Activated naive CD8-positive, alpha-beta T cell treated with anti-CD3 and anti-CD28 coated beads for 36 hours (primary cell): ENCODE data around the gene TCF7. TPM values are rescaled to one million over a fixed set of nuclear protein-coding genes. Genes with fewer than 3 reads are reported as not detected.
A peak's percentile ranks its signal among the peaks of the same experiment; 100 is the strongest.

Experiments used
- DNase-seq: peaks from one replicate; pipeline ENCODE4 v3.0.0; 2021
- H3K27ac Mint-ChIP-seq: one replicate; pipeline ENCODE4 v1.8.0; 2022; ENCODE audit warnings: mild to moderate bottlenecking, moderate library complexity, mixed read lengths
- H3K27me3 Mint-ChIP-seq: one replicate; pipeline ENCODE4 v1.8.0; 2022; ENCODE audit warnings: mild to moderate bottlenecking, mixed read lengths
- H3K36me3 Mint-ChIP-seq: one replicate; pipeline ENCODE4 v1.8.0; 2021; ENCODE audit warnings: mild to moderate bottlenecking, mixed read lengths
- H3K4me1 Mint-ChIP-seq: one replicate; pipeline ENCODE4 v1.8.0; 2021; ENCODE audit warnings: mixed read lengths
- H3K4me3 Mint-ChIP-seq: one replicate; pipeline ENCODE4 v1.8.0; 2022; ENCODE audit warnings: mild to moderate bottlenecking, moderate library complexity, mixed read lengths
- H3K9me3 Mint-ChIP-seq: one replicate; pipeline ENCODE4 v1.8.0; 2022; ENCODE audit warnings: mixed read lengths
- total RNA-seq, 2 experiments: library from RNA; stranded (reverse); gene quantifications; one replicate each; pipeline ENCODE4 v1.2.3, GENCODE V29; 2021

The TCF7 gene
- total RNA-seq, 2 experiments from 2014 or later = 66.4 to 68.7 TPM

DNA sequence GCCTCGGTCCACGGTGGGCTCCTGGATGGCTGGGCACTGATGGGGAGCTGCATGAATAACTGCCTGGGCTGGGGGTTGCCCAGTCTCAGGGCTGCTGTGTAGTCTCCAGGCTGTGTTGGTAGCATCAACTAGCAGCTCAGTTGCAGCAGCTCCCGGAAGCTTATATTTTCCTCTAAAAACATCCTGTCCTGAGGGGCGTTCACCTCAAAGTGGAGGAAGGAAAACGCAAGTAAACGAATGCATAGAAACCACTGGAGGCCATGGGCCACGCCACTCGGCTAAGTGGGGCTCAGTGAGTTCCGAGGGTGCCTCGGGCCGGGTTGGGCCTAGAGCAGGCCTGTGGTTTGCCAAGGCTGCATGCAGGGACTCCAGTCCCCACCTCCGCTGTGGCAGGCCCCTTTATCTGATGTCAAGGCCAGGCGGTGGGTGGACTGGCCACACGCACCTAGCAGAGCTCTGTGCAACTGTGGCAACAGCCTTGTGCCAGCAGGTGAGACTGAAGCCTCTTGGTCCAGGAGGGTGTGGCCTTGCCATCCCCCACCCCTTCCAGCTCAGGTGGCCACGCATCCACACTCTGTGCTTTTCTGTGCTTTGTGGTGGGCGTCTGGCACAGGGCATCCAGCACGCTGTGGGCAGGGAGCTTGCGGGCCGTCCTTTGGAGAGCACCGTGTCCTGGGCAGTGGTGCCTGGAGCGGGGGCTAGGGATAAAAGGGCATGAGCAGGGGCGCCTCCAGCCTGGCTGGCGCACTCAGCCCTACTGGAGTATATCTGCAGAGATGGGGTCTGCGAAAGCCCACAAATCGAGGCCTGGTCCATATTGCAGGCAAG, 15.1 kb downstream of the TCF7 start:
- Mint-ChIP-seq H3K36me3 (peaks cover 25% of the 10 kb centered on the region), H3K4me1 (peaks cover 95% of the 10 kb centered on the region), H3K27ac (peak overlapping the region; percentile 89), H3K27me3 (no peaks in the 10 kb centered on the region), H3K9me3 (no peaks in the 10 kb centered on the region), H3K4me3 (peak overlapping the region; percentile 68)
- DNase-seq = peak; percentile 55

DNA sequence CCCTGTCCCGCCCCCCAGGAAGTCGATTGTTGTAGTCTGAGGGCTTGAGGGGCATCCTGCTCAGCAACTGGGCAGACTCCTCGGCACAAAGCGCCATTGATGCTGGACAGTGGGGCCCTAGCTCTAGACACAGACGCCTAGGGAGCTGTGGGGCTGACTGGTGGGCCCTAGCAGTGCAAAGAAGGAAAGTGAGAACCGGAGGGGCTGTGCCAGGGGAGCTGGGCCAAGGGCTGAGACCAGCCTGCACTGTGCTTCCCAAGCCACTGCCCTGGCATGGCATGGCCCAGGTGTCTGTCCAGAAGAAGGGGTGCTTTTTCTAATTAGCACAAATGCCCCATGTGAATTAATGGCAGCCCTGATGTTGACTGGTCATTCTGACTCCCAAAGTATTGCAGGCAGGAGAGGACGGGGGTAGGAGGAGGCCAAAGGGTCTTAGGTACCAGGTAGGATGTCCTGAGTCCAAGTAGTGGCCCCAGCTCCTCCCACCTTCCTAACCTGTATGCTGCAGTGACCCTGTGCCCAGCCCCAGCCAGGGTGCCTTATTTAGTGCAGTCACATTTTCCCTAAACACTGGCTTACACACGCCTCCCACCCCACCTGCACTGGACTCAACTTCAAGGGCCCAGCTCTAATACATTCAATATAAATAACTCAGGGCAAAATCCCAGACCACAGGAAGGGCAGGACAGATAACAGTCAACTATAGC, 15.9 kb downstream of the TCF7 start:
- no peaks in the 10 kb centered on the region for H3K9me3 Mint-ChIP-seq
- DNase-seq = peak; percentile 19
- peak overlapping the region; percentile 25 for H3K4me3 Mint-ChIP-seq
- H3K27me3 Mint-ChIP-seq = no peaks in the 10 kb centered on the region
- peak overlapping the region; percentile 89 for H3K27ac Mint-ChIP-seq
- peaks cover 95% of the 10 kb centered on the region for H3K4me1 Mint-ChIP-seq
- peaks cover 29% of the 10 kb centered on the region for H3K36me3 Mint-ChIP-seq

DNA sequence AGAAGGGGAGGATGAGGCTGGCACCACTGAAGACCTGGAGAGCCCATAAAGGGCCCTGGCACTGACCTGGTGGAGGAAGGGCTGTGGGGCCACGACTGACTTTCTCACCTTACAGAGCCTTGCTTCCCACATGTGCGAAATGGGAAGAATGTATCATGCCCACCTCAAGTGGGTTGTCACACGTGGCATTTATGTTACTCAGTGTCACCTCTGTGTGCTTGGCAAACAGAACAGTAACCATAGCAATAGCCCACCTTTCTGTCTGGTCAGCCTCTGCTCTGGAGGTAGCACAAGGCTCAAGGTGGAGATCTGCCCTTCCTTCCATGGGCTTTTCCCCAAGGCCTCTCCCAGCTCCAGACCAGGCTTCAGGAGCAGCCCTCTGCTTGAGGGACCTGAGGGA, 16.7 kb downstream of the TCF7 start:
- Mint-ChIP-seq H3K4me3 (peak overlapping the region; percentile 24), H3K27me3 (no peaks in the 10 kb centered on the region), H3K36me3 (peaks cover 33% of the 10 kb centered on the region), H3K4me1 (peaks cover 95% of the 10 kb centered on the region), H3K9me3 (no peaks in the 10 kb centered on the region), H3K27ac (peak overlapping the region; percentile 89)
- DNase-seq = peak; percentile 66

DNA sequence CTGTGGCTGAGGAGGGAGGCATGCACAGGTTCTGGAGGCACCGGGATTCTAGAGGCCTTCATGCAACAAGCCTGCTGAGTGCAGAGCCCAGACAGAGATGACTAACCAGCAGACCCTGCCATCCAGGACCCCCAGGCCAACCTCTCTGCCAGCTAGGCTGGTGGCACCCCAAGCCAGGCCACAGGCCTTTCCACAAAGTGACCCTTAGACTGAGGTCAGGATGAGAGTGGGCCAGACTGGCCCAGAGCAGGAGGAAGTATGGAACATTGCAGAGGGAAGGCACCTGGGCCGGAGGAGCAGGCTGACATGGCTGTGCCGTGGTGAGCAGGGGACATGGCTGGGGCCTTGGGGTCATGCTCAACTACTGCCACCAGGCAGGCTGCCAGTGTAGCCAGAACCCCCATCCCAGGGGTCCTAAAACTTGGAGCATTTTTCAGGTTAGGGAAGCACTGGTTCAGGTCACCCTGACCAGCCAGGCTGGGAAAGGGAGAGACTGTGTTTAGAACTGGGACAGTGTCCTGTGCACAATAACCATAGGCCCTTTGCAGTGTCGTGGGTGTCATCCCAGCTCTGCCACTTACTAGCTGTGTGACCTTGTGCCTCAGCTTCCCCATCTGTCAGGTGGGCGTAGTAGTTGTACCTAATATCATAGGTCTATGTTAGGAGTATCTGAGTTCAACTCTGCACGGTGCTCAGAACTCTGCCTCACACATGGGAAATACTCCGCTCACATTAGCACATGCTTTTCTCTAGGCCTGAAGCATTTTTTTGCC, 17.3 kb downstream of the TCF7 start:
- Mint-ChIP-seq H3K27ac (peak overlapping the region; percentile 89), H3K4me1 (peaks cover 94% of the 10 kb centered on the region), H3K4me3 (peak overlapping the region; percentile 42), H3K36me3 (peaks cover 34% of the 10 kb centered on the region), H3K27me3 (no peaks in the 10 kb centered on the region), H3K9me3 (no peaks in the 10 kb centered on the region)
- DNase-seq = peak; percentile 35

DNA sequence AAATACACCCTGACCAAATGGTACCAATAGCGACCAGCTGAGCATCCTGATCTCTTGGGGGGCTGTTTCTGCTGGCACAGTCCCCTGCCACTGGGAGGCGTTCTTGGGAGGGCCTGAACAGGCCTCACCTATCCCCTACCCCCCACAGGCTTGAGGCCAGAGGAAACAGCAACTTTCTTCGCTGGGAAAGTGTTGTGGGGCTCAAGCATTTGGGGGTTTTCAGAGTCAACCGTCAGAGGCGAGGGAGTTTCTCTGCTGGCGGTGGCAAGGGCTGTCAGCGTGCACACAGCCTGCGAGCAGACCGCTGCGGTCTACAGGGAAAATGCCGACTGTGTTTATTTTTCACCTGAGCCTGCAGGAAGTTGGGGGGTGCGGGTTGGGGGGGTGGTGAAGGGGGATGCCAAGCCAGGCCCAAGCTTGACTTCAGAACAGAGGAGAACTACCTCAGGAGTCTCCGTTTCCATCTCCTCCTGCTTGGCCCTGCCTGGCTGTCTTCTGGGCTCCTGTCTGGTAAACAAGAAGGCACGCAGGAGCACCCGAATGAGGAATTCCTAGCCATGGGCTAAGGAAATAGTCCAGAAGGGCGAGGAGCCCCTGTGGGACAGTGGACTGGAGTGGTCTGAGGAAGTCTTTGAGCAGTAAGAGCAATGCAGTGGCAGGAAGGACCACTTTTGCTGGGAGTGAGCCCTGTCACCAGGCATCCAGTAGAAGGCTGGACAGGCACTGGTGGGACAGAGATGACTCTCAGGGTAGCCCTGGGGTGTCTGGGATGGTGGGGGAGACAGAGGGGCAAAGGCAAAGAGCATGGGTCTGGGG, 18.1 kb downstream of the TCF7 start:
- H3K27ac Mint-ChIP-seq = peak overlapping the region; percentile 89
- H3K36me3 Mint-ChIP-seq = peaks cover 42% of the 10 kb centered on the region
- H3K9me3 Mint-ChIP-seq = no peaks in the 10 kb centered on the region
- H3K4me1 Mint-ChIP-seq = peaks cover 93% of the 10 kb centered on the region
- H3K4me3 Mint-ChIP-seq = peak overlapping the region; percentile 42
- peak; percentile 87 for DNase-seq
- H3K27me3 Mint-ChIP-seq = no peaks in the 10 kb centered on the region

DNA sequence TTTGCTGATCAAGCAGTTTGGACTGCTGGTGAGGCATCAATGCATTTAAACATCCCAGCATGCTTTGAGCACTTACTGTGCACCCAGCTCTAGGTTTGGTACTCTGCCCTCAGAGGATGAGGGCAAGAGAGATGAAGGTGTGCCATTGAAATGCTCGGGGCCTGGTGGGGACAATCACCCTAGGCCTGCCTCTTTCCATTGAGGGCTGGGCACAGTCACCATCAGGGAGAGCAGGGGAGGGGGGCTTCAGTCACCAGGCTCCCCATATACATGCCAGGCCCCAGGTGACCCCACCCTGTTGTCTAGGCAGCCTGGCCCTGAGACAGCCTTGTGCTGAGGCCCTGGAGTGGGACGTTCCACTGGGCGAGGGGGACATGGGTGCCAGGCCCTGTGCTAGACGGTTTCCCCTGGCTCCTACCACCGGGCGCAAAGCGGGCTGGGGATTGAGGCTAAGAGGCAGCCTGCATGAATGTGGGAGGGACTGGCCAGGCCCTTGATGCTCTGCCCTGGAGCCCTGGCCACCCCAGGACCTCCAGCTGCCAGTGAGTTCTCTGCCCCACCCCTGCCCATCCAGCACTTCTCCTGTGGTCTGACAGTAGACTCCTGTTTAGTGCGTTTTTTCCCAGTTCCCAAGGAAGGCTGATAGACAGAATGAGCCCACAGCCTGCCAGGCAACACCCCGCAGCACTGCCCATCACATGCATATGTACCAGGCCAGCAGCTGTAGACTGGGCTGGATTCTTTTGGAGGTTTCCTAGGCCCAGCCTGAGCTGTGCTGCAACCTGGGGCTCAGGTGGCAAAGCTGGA, 18.9 kb downstream of the TCF7 start:
- Mint-ChIP-seq H3K4me3 (peak overlapping the region; percentile 42), H3K9me3 (no peaks in the 10 kb centered on the region), H3K27me3 (no peaks in the 10 kb centered on the region), H3K27ac (peak overlapping the region; percentile 89), H3K4me1 (peaks cover 92% of the 10 kb centered on the region), H3K36me3 (peaks cover 43% of the 10 kb centered on the region)
- peak; percentile 17 for DNase-seq

DNA sequence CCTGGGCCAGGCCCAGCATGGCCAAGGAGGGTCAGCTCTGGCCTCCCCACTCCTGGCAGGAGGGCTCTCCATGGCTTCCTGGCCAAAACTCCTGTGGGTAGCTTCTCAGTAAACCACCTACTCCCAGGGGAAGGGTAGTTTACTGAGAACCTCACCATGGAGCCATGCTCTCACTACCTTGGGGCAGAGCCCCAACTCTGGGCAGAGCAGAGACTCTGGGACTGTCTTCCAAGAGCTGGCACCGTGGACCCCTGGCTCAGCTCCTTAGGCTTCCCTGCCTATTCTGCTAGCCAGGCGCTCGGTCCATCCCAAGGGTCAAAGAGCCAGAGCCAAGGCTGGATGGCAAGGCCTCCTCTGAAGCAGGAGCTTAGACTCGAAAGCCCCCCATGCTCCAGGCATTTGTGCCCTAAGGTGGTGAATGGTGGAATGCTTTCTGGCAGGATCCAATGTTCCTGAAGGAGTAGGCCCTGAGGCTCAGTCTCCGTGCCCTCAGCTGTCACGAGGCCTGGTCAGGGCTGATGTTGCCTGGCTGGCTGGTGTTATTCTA, 19.6 kb downstream of the TCF7 start:
- Mint-ChIP-seq H3K36me3 (peaks cover 44% of the 10 kb centered on the region), H3K4me1 (peaks cover 92% of the 10 kb centered on the region), H3K27me3 (no peaks in the 10 kb centered on the region), H3K9me3 (no peaks in the 10 kb centered on the region), H3K4me3 (no peak overlapping the region), H3K27ac (peak overlapping the region; percentile 31)
- no peak for DNase-seq

DNA sequence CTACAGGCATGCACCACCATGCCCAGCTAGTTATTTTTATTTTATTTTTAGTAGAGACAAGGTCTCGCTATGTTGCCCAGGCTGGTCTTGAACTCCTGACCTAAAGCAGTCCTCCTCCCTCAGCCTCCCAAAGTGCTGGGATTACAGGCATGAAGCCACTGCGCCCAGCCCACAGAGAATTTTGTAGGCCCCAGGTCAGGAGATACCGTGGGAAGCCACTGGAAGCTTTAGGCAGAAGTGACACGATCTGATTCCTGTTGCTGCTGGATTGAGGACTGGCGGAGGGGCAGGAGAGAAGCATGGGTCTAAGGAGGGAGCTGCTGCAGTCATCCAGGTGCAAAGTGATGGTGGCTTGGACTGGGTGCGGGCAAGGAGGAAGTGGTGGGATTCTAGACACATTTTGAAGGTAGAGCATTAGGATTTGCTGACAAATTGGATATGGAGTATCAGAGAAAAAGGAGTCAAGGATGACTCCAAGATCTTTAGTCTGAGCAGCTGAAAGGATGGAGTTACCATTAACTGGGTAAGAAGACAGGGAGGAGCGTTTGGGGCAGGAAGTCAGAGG, 20.7 kb downstream of the TCF7 start:
- Mint-ChIP-seq H3K4me1 (peaks cover 90% of the 10 kb centered on the region), H3K36me3 (peaks cover 45% of the 10 kb centered on the region), H3K27me3 (no peaks in the 10 kb centered on the region), H3K27ac (peak overlapping the region; percentile 25), H3K4me3 (no peak overlapping the region), H3K9me3 (no peaks in the 10 kb centered on the region)
- DNase-seq = no peak

DNA sequence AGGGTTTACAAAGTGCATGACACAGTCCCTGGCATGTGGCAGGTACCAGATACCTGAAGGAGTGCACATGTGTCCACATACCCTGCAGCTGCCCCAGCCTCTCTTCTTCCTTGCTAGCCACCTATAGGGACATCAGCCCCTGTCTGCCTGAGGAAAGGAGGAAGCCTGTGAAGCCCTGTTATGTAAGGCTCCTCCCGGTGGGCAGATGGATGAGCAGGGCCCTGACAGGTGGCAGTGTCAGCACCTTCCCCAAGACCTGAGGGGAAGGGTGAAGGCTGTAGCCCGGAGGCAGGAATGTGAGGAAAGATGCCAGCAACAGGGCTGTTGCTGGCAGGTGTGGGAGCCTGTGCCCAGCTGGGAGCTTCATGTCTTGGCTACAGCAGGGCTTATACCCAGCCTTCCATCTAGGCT, 21.7 kb downstream of the TCF7 start:
- H3K27me3 Mint-ChIP-seq = no peaks in the 10 kb centered on the region
- peaks cover 49% of the 10 kb centered on the region for H3K36me3 Mint-ChIP-seq
- no peak for DNase-seq
- H3K9me3 Mint-ChIP-seq = no peaks in the 10 kb centered on the region
- peaks cover 89% of the 10 kb centered on the region for H3K4me1 Mint-ChIP-seq
- peak overlapping the region; percentile 89 for H3K27ac Mint-ChIP-seq
- H3K4me3 Mint-ChIP-seq = no peak overlapping the region

DNA sequence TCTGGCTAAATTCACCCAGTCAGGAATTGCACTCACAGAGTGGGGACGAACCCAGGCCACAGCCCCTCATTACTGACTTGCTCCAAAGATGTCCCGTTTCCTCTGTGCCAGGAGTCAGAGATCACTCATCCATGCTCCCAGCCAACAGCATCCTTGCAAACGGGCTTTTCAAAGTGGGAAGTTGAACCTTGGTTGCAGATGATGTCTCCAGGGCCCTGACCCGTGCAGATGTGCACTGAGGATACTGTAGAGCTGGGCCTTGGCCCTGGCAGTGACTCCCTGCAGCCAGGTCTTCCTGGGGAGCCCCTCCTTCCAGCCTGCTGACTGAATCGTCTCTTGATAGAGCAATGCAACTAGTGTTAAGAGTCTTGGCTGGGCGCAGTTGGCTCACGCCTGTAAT, 22.3 kb downstream of the TCF7 start:
- H3K4me3 Mint-ChIP-seq = no peak overlapping the region
- DNase-seq = no peak

DNA sequence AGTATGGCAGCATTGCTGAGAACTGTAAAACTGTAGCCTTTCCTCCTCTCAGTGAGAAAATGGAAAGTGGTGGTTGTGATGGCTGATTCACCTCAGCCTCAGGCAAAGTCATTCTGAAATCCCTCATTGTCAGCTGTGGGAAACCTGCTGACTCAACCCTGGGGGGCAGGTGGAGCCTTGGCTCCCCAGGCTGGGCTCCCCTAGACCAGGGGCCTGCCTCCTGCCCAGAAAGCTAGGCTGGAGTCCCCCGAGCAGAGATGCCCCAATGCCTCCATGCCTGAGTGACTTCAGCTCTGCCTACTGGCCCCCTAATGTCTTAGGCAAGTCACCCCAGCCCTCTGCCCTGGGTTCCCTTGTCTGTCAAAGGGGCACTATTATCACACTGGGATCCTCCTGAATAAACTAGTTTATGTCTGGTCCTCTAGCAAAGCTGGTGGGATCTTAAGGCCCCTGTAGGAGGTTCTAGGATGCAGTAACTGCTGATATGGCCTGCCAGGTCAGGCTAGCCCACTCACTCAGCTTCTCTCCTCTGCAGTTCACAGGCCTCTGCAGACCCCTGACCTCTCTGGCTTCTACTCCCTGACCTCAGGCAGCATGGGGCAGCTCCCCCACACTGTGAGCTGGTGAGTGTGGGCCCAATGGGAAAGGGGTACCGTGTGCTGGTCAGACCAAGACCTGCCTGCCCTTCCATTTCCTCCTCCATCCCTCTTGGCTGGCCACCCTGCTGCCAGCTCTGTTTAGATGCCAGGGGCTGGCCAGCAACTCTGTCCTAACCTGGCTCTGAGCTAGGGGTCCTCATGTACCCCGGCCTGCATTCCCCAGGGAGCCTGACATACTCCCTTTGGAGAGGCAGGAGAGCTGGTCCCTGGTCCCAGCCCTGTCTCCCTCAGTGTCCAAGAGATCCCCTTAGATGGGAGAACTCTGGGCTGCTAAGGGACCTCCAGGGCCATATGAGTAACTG, 24.2 kb downstream of the TCF7 start:
- H3K36me3 Mint-ChIP-seq = peaks cover 50% of the 10 kb centered on the region

More for the DNA sequence above, 22.3 kb downstream of the TCF7 start:
- Mint-ChIP-seq H3K27ac (peak overlapping the region; percentile 89), H3K27me3 (no peaks in the 10 kb centered on the region), H3K36me3 (peaks cover 54% of the 10 kb centered on the region), H3K4me1 (peaks cover 89% of the 10 kb centered on the region), H3K9me3 (no peaks in the 10 kb centered on the region)

DNA sequence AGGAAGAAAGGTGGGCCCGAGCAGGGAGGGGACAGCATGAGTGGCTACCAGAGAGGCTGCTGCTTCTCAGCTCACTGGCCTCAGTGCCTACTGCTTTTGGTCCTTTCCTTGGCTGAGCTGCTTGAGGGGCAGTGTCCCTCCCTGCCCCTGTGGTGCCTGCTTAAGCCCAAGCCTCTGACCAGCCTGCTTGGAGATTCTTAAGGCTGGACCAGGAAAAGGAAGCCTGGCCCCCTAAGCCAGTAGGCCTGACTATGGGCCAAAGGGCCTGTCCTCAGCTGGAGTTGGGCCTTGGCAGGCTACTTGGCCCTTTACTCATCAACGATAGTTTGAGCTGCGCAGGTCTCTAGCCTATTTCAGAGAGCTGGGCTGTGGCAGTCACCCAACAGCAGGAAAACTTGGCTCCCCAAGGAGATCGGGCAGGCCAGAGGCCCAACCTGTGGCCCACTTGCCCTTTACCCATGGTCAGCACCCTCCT, 24.9 kb downstream of the TCF7 start:
- H3K27me3 Mint-ChIP-seq = no peaks in the 10 kb centered on the region
- no peak overlapping the region for H3K4me3 Mint-ChIP-seq
- no peak overlapping the region for H3K27ac Mint-ChIP-seq
- H3K4me1 Mint-ChIP-seq = peaks cover 72% of the 10 kb centered on the region
- H3K36me3 Mint-ChIP-seq = peaks cover 48% of the 10 kb centered on the region
- no peak for DNase-seq
- no peaks in the 10 kb centered on the region for H3K9me3 Mint-ChIP-seq

More for the DNA sequence above, 24.2 kb downstream of the TCF7 start:
- peaks cover 75% of the 10 kb centered on the region for H3K4me1 Mint-ChIP-seq
- H3K9me3 Mint-ChIP-seq = no peaks in the 10 kb centered on the region
- no peak overlapping the region for H3K4me3 Mint-ChIP-seq
- no peaks in the 10 kb centered on the region for H3K27me3 Mint-ChIP-seq
- peak; percentile 83 for DNase-seq
- H3K27ac Mint-ChIP-seq = peak overlapping the region; percentile 89
